GM12873 (cell line): ENCODE results near the gene SGO2.

Source experiments
- TF ChIP-seq, protein P1 (sequence below): IDR thresholded peaks from 2 replicates; pipeline ENCODE4 v1.5.1; 2012; ENCODE audit warnings: low read depth, mild to moderate bottlenecking, moderate library complexity, low read length, control low read depth; ENCODE audit not compliant: insufficient read depth; ENCODE audit errors: missing control alignments

Gene SGO2

DNA sequence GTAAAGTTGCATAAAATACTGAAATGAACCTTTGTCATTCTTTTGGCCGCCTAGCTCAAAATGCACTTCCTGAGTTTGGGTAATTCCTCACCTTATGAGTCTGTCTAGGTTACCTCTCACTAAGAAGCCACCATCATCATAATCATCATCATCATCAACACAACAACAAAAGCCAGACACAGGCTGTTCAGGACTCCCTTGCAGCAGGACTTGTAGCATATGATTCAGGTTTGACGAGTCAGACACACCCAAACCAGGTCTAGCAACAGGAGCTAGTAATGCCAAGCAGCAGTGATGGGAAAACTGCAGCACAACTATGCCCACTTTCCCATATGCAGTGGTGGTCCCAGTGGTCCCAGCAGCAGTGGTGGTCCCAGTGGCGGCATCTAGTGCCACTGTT, 2.8 kb upstream of the SGO2 start:
- TF ChIP-seq, protein P1, sequence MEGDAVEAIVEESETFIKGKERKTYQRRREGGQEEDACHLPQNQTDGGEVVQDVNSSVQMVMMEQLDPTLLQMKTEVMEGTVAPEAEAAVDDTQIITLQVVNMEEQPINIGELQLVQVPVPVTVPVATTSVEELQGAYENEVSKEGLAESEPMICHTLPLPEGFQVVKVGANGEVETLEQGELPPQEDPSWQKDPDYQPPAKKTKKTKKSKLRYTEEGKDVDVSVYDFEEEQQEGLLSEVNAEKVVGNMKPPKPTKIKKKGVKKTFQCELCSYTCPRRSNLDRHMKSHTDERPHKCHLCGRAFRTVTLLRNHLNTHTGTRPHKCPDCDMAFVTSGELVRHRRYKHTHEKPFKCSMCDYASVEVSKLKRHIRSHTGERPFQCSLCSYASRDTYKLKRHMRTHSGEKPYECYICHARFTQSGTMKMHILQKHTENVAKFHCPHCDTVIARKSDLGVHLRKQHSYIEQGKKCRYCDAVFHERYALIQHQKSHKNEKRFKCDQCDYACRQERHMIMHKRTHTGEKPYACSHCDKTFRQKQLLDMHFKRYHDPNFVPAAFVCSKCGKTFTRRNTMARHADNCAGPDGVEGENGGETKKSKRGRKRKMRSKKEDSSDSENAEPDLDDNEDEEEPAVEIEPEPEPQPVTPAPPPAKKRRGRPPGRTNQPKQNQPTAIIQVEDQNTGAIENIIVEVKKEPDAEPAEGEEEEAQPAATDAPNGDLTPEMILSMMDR, result no peak

DNA sequence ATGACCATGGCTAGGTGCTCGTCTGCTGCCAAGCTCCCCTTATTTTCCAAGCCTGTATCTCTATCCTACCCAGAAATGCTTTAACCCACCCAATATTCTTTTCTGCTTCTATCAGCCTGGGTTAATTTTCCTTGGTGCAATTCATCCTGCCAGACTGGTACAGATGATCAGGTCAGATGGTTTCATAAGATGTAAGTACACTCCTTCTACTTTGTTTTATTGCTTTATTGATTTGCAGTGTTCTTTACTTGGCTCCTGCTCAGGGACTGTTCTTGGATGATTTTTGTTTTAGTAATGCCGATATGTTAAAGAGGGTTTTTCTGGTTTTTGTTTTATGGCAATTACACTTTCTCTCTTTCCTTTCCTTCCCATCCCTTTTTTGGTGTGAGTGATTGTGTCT, 2.4 kb upstream of the SGO2 start:
- TF ChIP-seq, protein P1, result no peak

DNA sequence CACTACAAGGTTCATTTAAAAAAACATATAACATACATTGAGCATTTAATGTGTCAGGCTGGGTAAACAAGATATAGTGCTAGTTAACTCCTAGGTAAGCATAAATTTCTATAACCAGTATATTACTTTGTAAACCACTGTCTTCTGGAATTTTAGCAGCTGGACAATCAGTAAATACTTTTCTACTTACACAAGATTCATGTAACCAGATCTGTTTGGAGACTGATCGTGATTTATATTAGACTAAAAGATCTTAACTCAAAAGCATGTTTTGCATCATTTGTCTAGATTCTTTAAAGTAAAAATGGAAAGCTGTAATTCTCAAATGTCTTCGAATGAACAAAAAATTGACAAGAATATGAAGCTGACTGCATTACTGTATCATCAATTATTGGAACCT, 941 bp upstream of the SGO2 start:
- TF ChIP-seq, protein P1, result no peak

DNA sequence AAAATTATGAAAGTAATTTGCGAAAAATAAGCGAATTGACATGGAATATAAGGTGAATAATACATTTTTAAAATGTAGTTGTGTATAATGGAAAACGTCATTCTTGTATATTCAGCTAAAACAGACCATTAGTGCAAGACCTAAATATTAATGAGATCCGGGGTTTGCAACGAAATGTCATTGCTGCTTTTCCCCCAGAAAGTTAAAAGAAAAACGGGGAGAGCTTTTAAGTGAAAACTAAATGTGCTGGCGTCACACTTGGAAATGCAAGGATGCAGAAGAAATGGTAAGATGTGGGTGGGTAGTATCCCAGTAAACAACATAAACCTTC, 491 bp upstream of the SGO2 start:
- TF ChIP-seq, protein P1, result no peak

DNA sequence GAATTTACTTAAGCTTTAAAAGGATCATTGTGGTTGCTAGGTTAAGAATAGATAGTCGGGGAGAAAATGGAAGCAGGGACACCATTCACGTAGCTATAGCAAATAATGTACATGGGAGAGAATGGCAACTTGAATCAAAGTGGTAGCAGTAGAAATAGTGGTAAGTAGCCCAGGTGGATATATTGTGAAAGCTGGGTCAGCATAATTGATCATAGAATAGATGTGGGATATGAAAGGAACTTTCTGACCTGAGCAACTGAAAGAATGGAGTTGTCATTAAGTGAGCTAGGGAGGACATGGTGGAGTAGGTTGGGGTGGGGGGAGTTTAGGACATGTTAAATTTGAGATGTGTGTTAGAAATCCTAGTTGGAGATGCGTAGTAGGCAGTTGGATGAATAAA, 2.2 kb downstream of the SGO2 start:
- TF ChIP-seq, protein P1, result no peak

DNA sequence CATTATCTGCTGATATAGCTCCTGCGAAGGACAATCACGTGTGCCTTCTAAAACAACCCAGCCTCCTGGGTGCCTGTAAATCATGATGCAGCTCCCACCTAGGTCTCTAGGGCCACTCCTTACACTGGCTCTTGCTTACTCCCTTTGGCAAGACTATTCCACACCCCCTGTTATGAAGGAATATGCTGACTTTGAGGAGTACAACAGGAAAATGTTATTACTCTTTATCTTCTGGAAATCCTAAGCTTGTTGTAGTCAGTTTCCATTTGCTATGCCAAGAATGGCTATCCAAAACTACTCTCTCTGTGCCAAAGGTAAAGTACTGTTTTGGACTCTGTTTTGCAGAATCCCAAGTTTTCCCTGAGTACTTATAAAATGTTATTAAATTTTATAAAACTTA, 7.7 kb downstream of the SGO2 start:
- TF ChIP-seq, protein P1, result no peak

DNA sequence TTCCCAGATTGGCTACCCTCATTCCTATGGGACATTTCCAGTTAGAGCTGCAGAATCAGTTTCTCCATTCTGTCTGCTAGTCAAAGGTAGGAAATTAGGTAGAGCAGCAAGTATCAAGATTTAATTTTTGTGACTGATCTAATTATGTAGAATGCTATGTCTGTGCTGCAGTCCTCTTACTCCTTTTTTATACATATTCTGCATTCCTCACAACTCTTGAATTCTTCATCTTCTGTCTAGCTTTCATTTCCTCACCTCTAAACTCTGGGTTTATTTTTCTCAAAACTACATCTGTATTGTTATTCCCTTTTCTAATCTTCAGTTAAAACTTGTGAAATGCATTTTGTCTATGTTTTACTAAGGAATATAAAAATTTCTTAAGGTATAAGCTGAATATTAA, 8.6 kb downstream of the SGO2 start:
- TF ChIP-seq, protein P1, result no peak

DNA sequence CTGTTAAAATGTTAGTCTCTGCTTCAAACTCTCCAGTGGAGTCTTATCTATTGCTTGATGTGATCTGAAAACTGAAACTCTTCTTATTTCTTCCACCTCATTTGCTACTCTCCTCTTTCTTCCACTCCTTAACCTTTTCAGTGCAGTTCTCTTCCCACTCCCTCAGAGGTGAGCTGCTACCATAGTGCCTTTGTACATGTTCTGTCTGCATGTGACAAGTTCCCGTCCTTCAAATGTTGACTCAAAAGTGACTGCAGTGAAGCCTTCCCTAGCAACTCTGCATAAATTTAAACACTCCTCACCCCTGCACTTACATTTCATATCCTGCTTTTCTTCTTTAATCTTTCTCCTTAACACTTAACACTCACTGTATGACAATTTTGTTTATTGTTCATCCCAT, 12.1 kb downstream of the SGO2 start:
- TF ChIP-seq, protein P1, result no peak
